HUES64 (cell line): ENCODE measurements around the gene IFT27.

Source experiments
- H3K27ac ChIP-seq: 2 replicates; pipeline ENCODE4 v1.7.0; 2013; ENCODE audit warnings: low read depth, low read length, inconsistent platforms
- H3K27me3 ChIP-seq: 2 replicates; pipeline ENCODE4 v1.6.1; 2013; ENCODE audit warnings: mild to moderate bottlenecking, low read length; ENCODE audit not compliant: insufficient read depth
- H3K36me3 ChIP-seq: 2 replicates; pipeline ENCODE4 v1.6.1; 2013; ENCODE audit warnings: mild to moderate bottlenecking, low read length; ENCODE audit not compliant: insufficient read depth
- H3K4me1 ChIP-seq: 2 replicates; pipeline ENCODE4 v1.6.1; 2013; ENCODE audit warnings: mild to moderate bottlenecking, low read length, moderate library complexity; ENCODE audit not compliant: insufficient read depth
- H3K4me3 ChIP-seq: 2 replicates; pipeline ENCODE4 v1.5.1; 2013; ENCODE audit warnings: mild to moderate bottlenecking, low read length, moderate library complexity
- H3K9ac ChIP-seq: 2 replicates; pipeline ENCODE4 v1.6.1; 2013; ENCODE audit warnings: mild to moderate bottlenecking, low read depth, low read length
- H3K9me3 ChIP-seq: 2 replicates; pipeline ENCODE4 v1.6.1; 2013; ENCODE audit warnings: low read depth, low read length; ENCODE audit not compliant: insufficient read depth
- WGBS: fragments of 150-250, 120-280 bp; methylation state at CpG from one replicate; pipeline ENCODE4 v1.1.7; 2013; ENCODE audit warnings: missing lambda C conversion rate; 5-methylcytosine and 5-hydroxymethylcytosine counted together

IFT27 gene

DNA sequence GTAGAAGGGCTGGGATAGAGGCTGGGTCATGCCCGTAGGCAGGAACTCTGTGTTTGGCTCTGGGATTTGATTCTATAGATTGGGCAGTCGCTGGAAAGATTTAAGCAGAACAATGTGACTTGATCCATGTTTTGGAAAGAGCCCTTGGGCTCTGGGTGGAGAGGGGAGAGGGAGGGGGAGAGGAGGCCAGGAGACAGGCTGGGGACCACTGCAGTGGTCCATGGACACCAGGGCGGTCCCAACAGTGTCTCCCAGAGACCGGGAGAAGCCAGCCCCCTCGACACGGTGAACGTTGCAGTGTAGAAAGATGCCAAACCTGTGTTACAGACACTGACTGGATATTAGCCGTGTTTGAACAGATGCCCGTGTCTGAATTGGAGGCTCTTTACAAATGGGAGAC is 21.5 kb upstream of the IFT27 start:
- Histone ChIP-seq H3K27ac (no peak overlapping the region), H3K9ac (no peak overlapping the region), H3K4me1 (peaks cover 23% of the 10 kb centered on the region; the same call in 1 of the 2 replicates), H3K9me3 (no peaks in the 10 kb centered on the region), H3K27me3 (no peaks in the 10 kb centered on the region), H3K4me3 (no peak overlapping the region), H3K36me3 (no peaks in the 10 kb centered on the region)
- 81% methylated on average over 9 of the region's 9 CpGs for WGBS

DNA sequence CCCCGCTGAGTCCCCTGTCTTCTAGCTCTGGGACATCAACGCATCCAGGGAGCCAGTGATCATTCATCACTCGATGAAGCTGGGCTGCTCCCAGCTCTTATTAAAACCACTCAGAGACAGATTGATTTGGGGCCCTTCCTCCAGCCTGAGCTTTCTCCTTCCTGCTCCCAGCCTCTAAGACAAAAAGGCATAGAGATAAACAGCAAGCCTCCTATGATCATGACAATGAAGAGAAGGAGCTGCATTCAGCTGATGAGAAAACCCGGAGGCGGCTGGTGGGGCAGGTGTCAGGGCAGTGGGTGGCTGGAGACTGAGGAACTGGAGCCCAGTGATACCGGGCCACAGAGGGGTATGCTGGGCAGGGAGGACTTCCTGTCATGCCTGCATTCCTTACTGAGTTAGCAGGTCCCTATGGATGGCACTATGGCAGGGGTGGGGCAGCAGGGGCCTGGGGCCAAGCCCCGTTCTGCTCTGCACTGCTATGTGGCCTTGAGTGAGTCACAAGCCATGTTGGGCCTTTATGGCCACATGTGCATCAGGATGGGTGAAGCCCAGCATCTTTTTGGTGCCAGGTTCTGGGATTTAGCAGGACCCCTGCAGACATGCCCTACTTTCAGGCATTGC is 20.7 kb upstream of the IFT27 start:
- Histone ChIP-seq H3K27me3 (no peaks in the 10 kb centered on the region), H3K27ac (peak overlapping the region; percentile 30; the same call in 1 of the 2 replicates), H3K9ac (no peak overlapping the region), H3K4me3 (no peak overlapping the region), H3K9me3 (no peaks in the 10 kb centered on the region), H3K4me1 (peaks cover 23% of the 10 kb centered on the region; the same call in 1 of the 2 replicates), H3K36me3 (no peaks in the 10 kb centered on the region)
- 69% methylated on average over 7 of the region's 7 CpGs for WGBS

DNA sequence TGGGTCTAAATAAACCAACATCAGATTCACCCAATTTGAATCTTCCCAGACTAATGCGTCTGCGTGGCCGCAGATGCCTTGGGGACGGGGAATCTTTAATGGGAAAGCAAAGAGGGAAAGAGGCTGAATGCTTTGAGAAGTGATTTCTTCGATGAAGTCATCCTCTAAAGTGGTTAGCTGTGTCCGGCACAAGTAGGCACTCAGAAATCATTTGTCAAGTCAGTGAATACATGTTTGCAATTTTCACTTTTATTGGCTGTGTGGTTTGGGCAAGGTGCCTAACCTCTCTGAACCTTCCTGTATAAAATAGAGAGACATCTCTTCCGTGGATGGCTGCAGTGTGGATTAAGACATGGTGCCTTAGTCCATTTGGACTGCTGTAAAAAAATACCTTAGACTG is 19.7 kb upstream of the IFT27 start:
- Histone ChIP-seq H3K4me1 (peaks cover 23% of the 10 kb centered on the region; the same call in 1 of the 2 replicates), H3K36me3 (no peaks in the 10 kb centered on the region), H3K9ac (no peak overlapping the region), H3K27ac (no peak overlapping the region), H3K4me3 (no peak overlapping the region), H3K27me3 (no peaks in the 10 kb centered on the region), H3K9me3 (no peaks in the 10 kb centered on the region)
- WGBS: 94% methylated on average over 6 of the region's 7 CpGs

DNA sequence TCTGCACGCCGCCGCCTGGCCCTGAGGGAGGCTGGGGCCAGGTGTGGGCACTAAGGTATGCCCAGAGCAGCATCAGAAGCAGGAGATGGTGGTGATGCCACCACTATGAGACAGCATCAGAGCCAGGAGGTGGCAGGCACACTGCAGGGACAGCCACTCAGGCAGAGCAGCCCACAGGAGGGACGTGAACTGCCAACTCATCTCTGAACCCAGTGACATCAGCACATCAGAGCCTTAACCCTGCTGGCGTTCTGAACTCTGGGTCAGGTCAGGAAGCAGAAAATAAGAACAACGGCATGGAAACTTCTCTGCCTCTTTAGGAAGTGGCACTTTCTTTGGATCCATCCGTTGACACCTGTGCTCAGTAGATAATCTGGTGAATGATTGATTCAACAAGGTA is 14.7 kb upstream of the IFT27 start:
- Histone ChIP-seq H3K9me3 (no peaks in the 10 kb centered on the region), H3K4me1 (no peaks in the 10 kb centered on the region), H3K36me3 (no peaks in the 10 kb centered on the region), H3K27ac (no peak overlapping the region), H3K27me3 (no peaks in the 10 kb centered on the region), H3K9ac (no peak overlapping the region), H3K4me3 (no peak overlapping the region)
- 76% methylated on average over 7 of the region's 7 CpGs for WGBS

DNA sequence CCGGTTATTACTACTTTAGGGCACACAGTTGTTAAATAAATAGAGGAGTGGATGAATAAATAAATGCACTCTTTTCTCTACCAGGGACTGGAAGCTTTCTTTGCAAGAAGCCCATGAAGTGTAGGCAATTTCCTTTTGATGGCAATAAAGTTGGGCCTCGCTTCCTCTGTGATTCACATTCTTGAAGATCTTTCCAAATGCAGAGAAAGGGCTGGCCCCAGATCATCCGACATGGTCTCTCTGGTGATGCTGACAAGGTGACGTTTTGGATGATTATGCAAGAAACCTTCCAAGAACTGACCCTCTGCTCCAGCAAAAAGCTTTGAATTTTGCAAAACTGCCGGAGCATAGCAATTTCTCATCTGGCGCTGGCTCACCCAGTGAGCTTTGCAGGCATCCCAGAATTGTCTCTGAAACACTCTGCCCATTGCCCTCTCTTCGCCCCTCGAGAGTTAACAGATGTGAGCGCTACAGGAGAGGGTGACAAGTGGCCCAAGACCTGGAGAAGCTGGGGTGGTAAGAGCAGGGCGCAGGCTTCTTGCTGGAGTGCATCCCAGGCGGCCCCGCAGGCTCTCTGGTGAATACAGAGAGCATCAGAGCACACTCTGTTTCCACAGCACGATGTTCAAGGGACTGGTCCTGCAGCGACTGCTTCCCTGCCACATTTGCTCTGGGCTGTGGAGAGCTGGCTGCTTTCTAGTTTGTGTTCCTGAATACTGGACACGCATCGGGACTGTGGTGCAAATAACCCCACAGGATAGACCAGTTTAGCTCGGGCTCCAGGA is 11.5 kb upstream of the IFT27 start:
- WGBS: 93% methylated on average over 17 of the region's 17 CpGs
- H3K9ac ChIP-seq: no peak overlapping the region
- H3K4me1 ChIP-seq: no peaks in the 10 kb centered on the region
- H3K4me3 ChIP-seq: no peak overlapping the region
- H3K27me3 ChIP-seq: peaks cover 5% of the 10 kb centered on the region
- H3K36me3 ChIP-seq: no peaks in the 10 kb centered on the region
- no peak overlapping the region for H3K27ac ChIP-seq
- H3K9me3 ChIP-seq: no peaks in the 10 kb centered on the region

DNA sequence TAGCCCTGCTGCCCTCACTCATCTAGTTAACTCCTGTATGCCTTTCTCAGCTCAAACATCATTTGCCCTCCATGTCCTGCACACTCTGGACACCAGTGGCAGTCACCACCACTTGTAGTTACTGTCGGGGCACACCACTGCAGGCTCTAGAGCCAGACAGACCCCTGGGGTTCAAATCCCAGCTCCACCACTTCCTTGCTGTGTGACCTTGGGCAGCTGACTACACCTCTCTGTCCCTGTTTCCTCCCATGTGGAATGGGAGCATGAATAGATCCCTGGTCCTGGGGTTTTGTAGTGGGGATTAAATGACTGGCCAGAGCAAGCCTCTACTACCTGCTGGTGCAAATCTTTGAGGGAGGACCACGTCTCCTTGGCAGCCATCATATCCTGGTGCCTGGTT is 7.8 kb upstream of the IFT27 start:
- H3K36me3 ChIP-seq: no peaks in the 10 kb centered on the region
- no peak overlapping the region for H3K27ac ChIP-seq
- 91% methylated on average over 2 of the region's 2 CpGs for WGBS
- no peak overlapping the region for H3K9ac ChIP-seq
- no peak overlapping the region for H3K4me3 ChIP-seq
- H3K4me1 ChIP-seq: no peaks in the 10 kb centered on the region
- peaks cover 2% of the 10 kb centered on the region; the same call in 1 of the 2 replicates for H3K9me3 ChIP-seq
- H3K27me3 ChIP-seq: peaks cover 6% of the 10 kb centered on the region

DNA sequence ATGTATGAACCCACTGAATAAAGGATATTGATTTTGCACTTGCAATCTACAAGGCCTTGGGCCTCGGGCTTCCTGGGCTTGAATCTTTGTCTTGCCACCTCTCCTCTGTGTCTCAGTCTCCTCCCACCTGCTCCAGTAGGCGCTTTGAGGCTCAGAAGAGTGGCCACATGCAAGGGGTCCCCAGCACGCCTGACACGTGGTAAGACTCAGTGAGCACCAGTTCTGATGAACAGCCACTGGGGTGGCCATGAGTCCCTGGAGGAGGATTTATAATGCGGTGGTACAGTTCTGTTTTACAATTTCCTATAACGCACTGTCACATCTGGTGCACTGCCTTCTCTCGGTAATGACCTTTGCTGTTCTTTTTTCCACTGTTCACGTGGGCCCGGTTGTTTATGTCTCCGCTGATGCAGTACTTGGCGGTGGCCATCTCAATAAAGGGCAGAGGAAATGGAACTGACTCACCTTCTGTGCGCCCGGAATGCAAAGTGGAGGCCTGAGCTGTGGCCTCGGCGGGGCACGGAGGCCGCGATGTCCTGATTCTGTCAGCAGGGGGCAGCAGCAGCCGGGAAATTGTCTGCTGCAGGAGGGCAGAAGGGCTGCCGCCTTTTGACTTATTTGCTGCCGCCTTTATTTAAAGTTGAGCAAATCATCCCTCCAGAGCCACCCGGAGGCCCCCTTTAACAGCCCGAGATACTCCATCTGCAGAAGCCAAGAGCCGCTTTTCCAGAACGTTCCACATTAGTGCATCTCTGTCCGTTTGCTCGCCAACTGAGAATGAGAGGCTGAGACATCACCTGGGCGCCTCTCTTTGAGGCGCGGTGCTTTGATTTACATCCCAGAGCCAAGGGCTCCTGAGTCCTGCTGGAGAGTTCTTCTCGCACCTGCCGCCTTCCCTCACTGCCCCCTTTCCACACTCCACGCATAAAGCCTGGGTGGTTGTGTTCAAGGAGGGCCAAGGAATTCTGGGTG is 6.0 kb upstream of the IFT27 start:
- Histone ChIP-seq H3K4me1 (no peaks in the 10 kb centered on the region), H3K9ac (no peak overlapping the region), H3K27ac (no peak overlapping the region), H3K9me3 (peaks cover 13% of the 10 kb centered on the region), H3K27me3 (peaks cover 13% of the 10 kb centered on the region), H3K36me3 (no peaks in the 10 kb centered on the region), H3K4me3 (no peak overlapping the region)
- 32% methylated on average over 32 of the region's 33 CpGs for WGBS

DNA sequence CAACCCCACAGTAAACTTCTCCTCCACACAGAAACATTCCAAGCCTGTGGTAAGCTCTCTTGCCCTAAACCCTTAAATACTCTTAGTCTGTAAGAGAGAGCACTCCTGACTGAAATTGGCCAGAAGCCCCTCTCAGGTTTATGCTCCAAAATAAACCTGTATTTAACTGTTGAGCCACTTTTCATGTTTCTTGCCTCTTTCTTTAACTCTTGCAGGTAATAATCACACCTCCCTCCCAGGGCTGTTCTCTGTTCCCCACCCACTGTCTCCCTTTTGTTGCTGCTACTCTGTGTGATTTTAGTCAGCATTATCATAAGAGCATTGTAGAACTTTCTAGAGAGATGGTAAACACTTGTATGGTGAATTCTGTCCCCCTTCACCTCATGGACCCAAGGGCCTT is 2.1 kb upstream of the IFT27 start:
- no peaks in the 10 kb centered on the region for H3K36me3 ChIP-seq
- no peak overlapping the region for H3K27ac ChIP-seq
- H3K4me3 ChIP-seq: no peak overlapping the region
- H3K4me1 ChIP-seq: peaks cover 9% of the 10 kb centered on the region
- peaks cover 13% of the 10 kb centered on the region for H3K9me3 ChIP-seq
- no peak overlapping the region for H3K9ac ChIP-seq
- H3K27me3 ChIP-seq: peaks cover 16% of the 10 kb centered on the region

DNA sequence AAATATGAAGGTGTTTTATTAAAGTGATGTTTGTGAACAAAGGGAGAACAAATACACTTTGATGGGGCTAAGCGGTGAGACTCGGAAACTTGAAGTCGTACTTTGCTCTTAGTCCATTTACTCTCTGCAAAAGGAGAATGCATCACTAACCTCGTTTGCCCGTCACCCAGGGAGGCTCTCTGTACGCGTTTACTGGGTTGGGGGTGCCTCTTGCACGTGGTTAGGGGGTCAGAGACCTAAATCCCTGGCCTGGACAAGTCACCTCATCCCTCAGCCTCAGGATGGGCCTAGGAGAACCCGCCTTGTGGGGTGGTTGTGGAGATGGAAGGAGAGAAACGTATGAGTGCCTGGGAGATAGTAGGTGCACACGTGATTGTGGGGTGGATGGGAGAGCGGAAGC is 803 bp upstream of the IFT27 start:
- WGBS: 81% methylated on average over 12 of the region's 12 CpGs
- H3K27ac ChIP-seq: no peak overlapping the region
- peak overlapping the region; percentile 55; the same call in 1 of the 2 replicates for H3K9ac ChIP-seq
- H3K4me3 ChIP-seq: peak overlapping the region; percentile 84
- H3K9me3 ChIP-seq: peaks cover 13% of the 10 kb centered on the region
- H3K4me1 ChIP-seq: peaks cover 9% of the 10 kb centered on the region
- peaks cover 7% of the 10 kb centered on the region for H3K36me3 ChIP-seq
- peaks cover 10% of the 10 kb centered on the region for H3K27me3 ChIP-seq

DNA sequence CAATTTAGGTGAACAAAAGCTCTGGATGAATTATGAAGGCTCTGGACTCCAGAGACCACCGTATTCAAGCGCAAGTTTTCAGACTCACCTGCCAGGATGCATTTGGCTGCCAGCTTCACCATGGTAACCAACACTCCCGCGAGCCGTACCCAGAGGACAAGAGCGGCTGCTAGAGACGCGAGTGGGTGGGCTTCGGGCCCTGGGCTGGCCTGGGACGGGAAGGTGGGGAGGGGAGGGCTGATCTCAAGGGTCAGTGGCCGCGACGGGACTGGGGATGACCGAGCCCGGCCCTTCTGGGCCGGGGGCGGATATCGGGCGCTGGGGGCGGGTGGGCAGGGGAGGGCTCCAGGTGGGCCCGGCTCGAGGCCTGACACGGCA is 344 bp downstream of the IFT27 start:
- Histone ChIP-seq H3K4me3 (peak overlapping the region; percentile 84), H3K36me3 (peaks cover 7% of the 10 kb centered on the region), H3K4me1 (peaks cover 13% of the 10 kb centered on the region), H3K9me3 (peaks cover 13% of the 10 kb centered on the region), H3K9ac (peak overlapping the region; percentile 53; the same call in 1 of the 2 replicates), H3K27ac (no peak overlapping the region), H3K27me3 (peaks cover 10% of the 10 kb centered on the region)
- WGBS: under 1% methylated on average over 23 of the region's 23 CpGs

DNA sequence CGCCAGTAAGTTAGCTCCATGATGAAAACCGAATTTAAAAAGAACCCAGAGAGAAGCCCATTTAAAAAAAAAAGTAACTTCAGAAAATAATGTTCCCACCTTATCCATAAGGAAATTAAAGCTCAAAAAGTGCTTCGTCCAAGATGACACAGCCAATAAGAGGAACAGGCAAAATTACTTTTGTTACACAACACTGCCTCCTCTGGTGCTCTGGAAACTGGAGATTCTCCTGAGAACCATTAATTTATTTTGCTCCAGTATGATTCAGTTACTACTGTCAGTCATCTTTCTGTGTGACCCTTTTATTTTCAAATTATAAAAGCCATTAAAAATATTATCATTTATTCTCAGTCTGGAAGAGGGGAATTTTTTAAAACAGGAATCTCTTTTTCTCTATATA is 2.0 kb downstream of the IFT27 start:
- Histone ChIP-seq H3K4me3 (no peak overlapping the region), H3K27me3 (peaks cover 10% of the 10 kb centered on the region), H3K9ac (no peak overlapping the region), H3K4me1 (peaks cover 13% of the 10 kb centered on the region), H3K36me3 (peaks cover 7% of the 10 kb centered on the region), H3K27ac (no peak overlapping the region), H3K9me3 (peaks cover 13% of the 10 kb centered on the region)
- WGBS: 90% methylated on average over 3 of the region's 3 CpGs
